HG02840 (cell line): ENCODE results near the gene SATB2.

Experiments
- ATAC-seq: cut with Tn5 transposase; IDR thresholded peaks from one replicate; pipeline ENCODE4 v1.9.1; 2021; ENCODE audit warnings: mild to moderate bottlenecking, moderate library complexity, moderate number of reproducible peaks; ENCODE audit not compliant: unreplicated experiment, low FRiP score

Gene SATB2

GRCh38 chr2:199455210-199455544 lies 2.6 kb downstream of the SATB2 start:
- no peak for ATAC-seq

GRCh38 chr2:199452991-199453379 lies 4.8 kb downstream of the SATB2 start:
- no peak for ATAC-seq

- no peak for ATAC-seq
These were observed 5.3 kb downstream of the SATB2 start for GRCh38 chr2:199452260-199452990.

DNA sequence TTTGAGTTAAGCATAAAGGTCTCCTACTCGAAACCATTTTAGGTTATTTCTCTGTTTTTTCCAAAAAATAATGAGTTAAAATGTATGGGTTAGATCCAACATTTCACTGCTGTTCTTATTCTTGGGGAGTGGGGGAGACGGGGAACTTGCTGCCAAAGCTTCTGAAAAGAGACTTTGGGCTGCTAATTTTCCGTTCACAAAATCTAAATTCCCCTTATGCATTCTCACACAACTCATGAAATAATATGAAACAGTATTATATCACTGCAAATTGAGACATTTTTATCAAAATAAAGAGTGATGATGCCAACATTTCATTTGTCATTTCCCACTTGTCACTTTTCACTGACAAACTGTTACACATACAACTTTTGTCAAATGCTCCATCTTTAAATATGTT lies 7.8 kb downstream of the SATB2 start:
- ATAC-seq: no peak

- no peak for ATAC-seq
These were observed 8.3 kb downstream of the SATB2 start for GRCh38 chr2:199449455-199449854.

DNA sequence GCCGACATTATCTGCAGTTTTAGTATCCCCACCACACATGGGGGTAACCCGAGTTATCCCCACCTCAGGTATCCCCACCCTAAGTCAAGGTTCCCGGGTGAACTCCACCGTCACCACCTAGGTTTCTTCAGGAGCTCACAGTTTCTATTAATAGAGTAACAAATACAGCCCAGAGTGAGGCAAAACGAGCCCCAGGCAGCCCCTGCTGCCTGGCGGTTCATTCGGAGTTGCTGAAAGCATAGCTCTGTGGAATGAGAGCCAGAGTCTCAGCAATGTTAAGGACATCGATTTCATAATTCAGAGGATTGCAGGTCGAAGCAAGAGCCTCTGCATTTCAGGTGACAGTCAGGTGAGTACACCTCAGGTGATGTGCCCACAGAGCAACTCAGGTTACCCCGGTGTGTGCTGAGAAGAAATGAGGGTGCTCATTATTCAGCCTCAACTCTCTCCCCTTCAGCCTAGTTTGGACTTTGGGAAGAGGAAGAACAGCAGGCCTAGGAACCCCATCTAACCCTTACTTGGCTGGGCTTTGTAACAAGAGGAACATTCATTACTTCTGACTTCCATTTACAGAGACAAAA lies 10.7 kb downstream of the SATB2 start:
- no peak for ATAC-seq

- no peak for ATAC-seq
These were observed 13.0 kb downstream of the SATB2 start for GRCh38 chr2:199444749-199445148.

DNA sequence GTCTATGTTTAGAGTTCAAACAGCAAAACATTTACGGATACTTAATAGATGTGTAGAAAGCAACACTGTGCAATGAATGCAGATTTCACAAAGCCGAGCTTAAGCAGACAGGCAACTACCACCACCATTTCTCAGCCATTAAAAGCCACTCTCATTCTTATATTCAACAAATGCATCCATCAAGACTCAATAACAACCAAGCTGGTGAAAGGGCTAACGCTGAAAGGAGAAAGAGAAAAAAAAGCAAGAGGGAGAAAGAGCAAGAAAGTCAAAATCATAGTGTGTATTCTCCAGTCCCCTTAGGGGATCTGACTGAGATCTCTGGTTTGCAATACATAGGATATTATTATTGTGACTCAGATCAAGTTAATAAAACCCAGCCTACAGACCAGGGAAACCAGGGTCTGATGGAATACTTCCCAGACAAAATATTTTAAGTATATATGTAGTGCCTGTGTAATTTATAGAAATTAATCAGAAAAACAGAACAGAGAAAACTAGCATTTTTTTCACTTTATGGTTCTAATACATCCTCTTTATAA lies 14.1 kb downstream of the SATB2 start:
- ATAC-seq: no peak

DNA sequence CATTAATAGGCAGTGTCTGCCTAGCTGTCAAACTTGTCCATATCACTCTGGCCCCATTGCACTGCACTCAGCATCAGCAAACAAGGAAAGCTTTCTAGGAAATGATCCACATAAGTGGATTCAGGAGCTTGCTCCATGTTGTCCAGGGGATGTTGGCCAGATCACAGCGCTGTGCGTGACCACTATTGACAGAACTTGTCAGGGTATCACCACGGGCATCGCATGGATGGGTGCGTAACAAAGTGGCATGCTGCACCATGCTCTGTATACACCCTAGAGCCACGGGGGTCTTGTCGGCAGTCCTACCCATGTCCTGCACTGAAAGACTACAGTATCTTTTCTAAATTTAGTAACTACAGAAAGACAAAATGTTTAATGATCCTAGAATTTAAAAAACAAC lies 15.6 kb downstream of the SATB2 start:
- no peak for ATAC-seq

DNA sequence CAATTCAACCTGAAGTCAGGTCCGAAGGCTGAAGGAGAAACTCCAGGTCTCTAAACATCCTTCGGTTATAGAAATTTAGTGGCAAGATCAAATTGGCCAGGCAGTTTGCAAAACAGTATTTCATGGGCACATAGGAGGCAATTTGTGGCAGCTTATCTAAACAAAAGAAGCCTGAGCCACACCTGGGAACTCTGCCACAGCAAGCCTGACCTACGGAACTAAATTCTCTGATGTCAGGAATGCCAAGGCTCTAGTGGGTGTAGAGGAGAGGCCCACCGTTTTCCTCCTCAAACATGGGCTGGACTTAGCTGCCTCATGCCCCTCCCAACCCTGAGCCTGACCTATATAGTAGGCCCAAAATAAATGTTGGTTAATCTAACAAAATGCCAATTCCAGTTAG lies 16.0 kb downstream of the SATB2 start:
- no peak for ATAC-seq

- ATAC-seq: no peak
These were observed 17.6 kb downstream of the SATB2 start for GRCh38 chr2:199440118-199440517.

DNA sequence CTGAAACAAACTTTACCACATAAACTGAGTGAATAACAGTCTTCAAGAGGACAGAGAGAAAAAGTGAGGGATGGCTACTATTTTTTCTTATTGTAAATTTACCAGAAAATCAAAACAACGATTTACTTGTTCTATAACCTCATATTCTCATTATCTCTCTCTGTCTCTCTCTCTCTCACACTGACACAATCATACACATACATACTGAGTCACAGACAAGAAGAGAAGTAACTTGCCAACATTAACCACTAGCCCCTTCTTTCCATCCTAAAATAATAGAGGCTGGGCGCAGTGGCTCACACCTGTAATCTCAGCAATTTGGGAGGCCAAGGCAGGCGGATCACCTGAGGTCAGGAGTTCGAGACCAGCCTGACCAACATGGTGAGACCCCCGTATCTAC lies 18.2 kb downstream of the SATB2 start:
- ATAC-seq: no peak

DNA sequence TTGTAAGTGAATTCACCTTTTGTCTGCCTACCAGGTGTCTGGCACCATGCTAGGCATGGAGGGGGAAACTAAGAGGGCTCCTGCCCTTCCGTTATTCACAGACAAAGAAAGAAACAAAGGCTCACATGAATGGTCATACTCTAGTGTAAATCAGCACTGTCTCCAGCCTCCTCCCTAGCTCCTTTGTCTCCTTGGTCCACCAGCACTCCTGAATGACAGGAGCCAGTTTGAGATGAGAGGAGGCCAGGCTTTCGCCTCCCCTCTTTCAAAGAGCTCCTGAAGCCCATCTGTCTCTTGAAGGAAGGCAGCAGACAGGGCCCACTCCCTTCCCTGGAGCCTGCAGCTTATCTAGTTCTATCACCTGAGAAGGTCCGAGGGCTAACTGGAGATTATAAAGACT lies 18.7 kb downstream of the SATB2 start:
- no peak for ATAC-seq

GRCh38 chr2:199434555-199434954 lies 23.2 kb downstream of the SATB2 start:
- ATAC-seq: no peak

- ATAC-seq: no peak
These were observed 24.4 kb downstream of the SATB2 start for GRCh38 chr2:199433204-199433832.

DNA sequence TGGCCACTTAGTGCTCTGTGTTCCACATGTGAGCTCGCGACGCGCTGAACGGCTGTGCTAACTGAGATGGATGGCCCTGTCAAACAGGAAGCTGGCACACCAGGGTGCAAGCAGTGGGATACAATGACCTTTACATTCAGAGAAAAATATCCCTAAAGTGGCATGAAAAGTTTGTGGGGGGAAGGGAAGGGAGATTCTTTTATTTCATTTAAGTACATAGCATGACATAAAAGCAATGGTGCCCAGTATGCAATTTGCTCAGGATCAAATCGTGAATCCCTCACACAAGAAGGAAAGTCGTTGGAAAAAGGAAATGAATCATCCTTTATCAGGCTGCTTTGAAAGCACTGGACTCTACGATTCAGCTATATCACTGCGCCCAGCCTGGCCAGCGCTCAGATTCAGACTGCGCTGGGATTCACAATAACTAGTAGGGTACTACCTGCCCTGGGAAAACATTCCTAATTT lies 26.0 kb downstream of the SATB2 start:
- no peak for ATAC-seq

- ATAC-seq: no peak
These were observed 27.5 kb downstream of the SATB2 start for GRCh38 chr2:199430214-199430613.

GRCh38 chr2:199428291-199428690 lies 29.4 kb downstream of the SATB2 start:
- no peak for ATAC-seq

DNA sequence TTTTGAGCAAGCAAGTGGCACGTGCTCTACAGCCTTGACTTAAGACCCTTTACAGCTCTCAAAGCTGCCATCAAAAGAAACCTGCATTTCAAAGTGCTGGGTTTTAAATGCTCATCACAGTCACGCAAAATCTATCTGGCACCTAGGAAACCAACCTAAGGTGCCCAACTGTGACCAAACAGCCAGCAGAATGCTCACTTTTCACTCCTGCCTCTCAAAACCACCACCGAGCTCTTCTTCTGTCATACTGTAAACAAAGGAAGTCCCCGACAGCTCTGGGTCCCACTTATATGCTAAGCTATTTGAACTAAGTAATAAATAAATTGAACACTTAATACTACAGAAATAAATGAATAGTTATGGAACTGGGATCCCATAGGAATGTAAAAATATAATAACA lies 33.6 kb downstream of the SATB2 start:
- ATAC-seq: no peak

- ATAC-seq: no peak
These were observed 38.3 kb downstream of the SATB2 start for GRCh38 chr2:199419428-199419827.

GRCh38 chr2:199414465-199414864 lies 43.3 kb downstream of the SATB2 start:
- ATAC-seq: no peak

- ATAC-seq: no peak
These were observed 43.7 kb downstream of the SATB2 start for GRCh38 chr2:199414001-199414400.
